ENCODE results near the gene FBXO31.

DNA sequence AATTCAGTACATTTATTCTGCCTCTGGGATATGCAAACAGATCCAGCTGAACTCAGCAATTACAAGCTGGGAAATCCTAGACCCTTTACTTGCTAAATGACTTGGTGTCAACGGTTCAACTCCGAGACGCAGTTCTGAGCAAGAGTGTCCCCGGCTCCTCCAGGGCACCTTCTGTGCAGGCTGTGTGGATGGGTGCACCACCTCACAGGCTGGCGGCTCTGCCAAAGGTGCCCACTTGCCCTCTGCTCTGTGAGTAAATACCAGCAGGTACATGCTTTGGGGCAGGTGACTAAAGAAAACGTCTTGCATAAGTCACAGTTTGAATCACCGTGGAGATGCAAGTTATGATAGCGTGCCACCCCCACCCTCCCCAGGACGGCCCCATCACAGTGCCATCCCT, 31.9 kb upstream of the FBXO31 start:
- TF ChIP-seq TAF1 (IDR thresholded peaks at IDR 0.05; ENCODE audit: borderline replicate concordance, low read depth, low read length): no peak
- TF ChIP-seq POLR2A (IDR thresholded peaks at IDR 0.05; ENCODE audit: low read depth, low read length): no peak

Measured in GM12892 (cell line).